GM23248 (cell line): ENCODE data around the gene CFAP157. TPM values are rescaled to one million over a fixed set of nuclear protein-coding genes. Genes with fewer than 3 reads are reported as not detected.
A peak's percentile ranks its signal among the peaks of the same experiment; 100 is the strongest.

ENCODE experiments used
- DNase-seq: peaks from one replicate; pipeline ENCODE4 v3.0.0-alpha.2; 2015
- H2AFZ ChIP-seq: fragments of 200-600 bp; sonication (generic); 2 replicates; pipeline ENCODE4 v1.6.1; 2016; ENCODE audit warnings: antibody characterized with exemption
- H3F3A ChIP-seq: fragments of 200-600 bp; sonication (generic); 2 replicates; pipeline ENCODE4 v1.6.1; 2016; ENCODE audit warnings: mild to moderate bottlenecking, antibody characterized with exemption, mixed run types; ENCODE audit not compliant: insufficient read depth
- H3K27ac ChIP-seq: fragments of 200-600 bp; sonication (generic); 2 replicates; pipeline ENCODE4 v1.5.1; 2016; ENCODE audit warnings: mild to moderate bottlenecking
- H3K27me3 ChIP-seq: fragments of 200-600 bp; sonication (generic); replicated peaks from 2 replicates; pipeline ENCODE4 v1.6.1; 2016; ENCODE audit warnings: mild to moderate bottlenecking; ENCODE audit not compliant: insufficient read depth
- H3K36me3 ChIP-seq: fragments of 200-600 bp; sonication (generic); 2 replicates; pipeline ENCODE4 v1.6.1; 2016; ENCODE audit warnings: low read depth, mild to moderate bottlenecking
- H3K4me1 ChIP-seq: fragments of 200-600 bp; sonication (generic); 2 replicates; pipeline ENCODE4 v1.6.1; 2016; ENCODE audit warnings: mild to moderate bottlenecking; ENCODE audit not compliant: insufficient read depth
- H3K4me2 ChIP-seq: fragments of 200-600 bp; sonication (generic); one replicate; pipeline ENCODE4 v1.6.1; 2016; ENCODE audit warnings: mild to moderate bottlenecking; ENCODE audit not compliant: unreplicated experiment
- H3K4me3 ChIP-seq: fragments of 200-600 bp; sonication (generic); 2 replicates; pipeline ENCODE4 v1.5.1; 2016; ENCODE audit warnings: mild to moderate bottlenecking
- H3K79me2 ChIP-seq: fragments of 200-600 bp; sonication (generic); 2 replicates; pipeline ENCODE4 v1.6.1; 2016; ENCODE audit warnings: mild to moderate bottlenecking; ENCODE audit not compliant: insufficient read depth
- H3K9ac ChIP-seq: fragments of 200-600 bp; sonication (generic); 2 replicates; pipeline ENCODE4 v1.6.1; 2016; ENCODE audit warnings: mild to moderate bottlenecking
- H3K9me2 ChIP-seq: fragments of 200-600 bp; sonication (generic); 2 replicates; pipeline ENCODE4 v1.6.1; 2016; ENCODE audit warnings: mixed run types, mild to moderate bottlenecking, moderate library complexity; ENCODE audit not compliant: insufficient read depth
- H3K9me3 ChIP-seq: fragments of 200-600 bp; sonication (generic); one replicate; pipeline ENCODE4 v1.6.1; 2017; ENCODE audit warnings: low read depth
- H4K20me1 ChIP-seq: fragments of 200-600 bp; sonication (generic); 2 replicates; pipeline ENCODE4 v1.6.0; 2016; ENCODE audit not compliant: insufficient read depth
- EZH2 ChIP-seq: fragments of 200-600 bp; sonication (generic); IDR thresholded peaks from 2 replicates; pipeline ENCODE4 v1.6.1; 2018; ENCODE audit warnings: antibody characterized with exemption, mild to moderate bottlenecking; ENCODE audit not compliant: insufficient read depth, poor library complexity, severe bottlenecking
- EZH2phosphoT487 ChIP-seq: fragments of 200-600 bp; sonication (generic); IDR thresholded peaks from 2 replicates; pipeline ENCODE4 v1.6.1; 2018; ENCODE audit warnings: antibody characterized with exemption, moderate library complexity, mild to moderate bottlenecking, low read depth; ENCODE audit not compliant: insufficient read depth
- WGBS, 2 experiments: methylation state at CpG; one replicate each; pipeline ENCODE4 v1.1.6; 2015 to 2017; ENCODE audit warnings: low lambda C conversion rate in 2 of 2, low coverage in 1 of 2; ENCODE audit errors: missing lambda C conversion rate in 2 of 2; 5-methylcytosine and 5-hydroxymethylcytosine counted together
- in situ Hi-C: fragments of 300-500 bp; cut with MboI; formaldehyde crosslinking; loops from 2 replicates; pipeline ENCODE4 v1.15.0; 2020
- polyA plus RNA-seq: library from polyadenylated mRNA; unstranded; fragments of >200 nt; fragmentation: Nextera tagmentation; extraction: Ambion mirVana; gene quantifications from 2 replicates; pipeline ENCODE4 v1.2.1, GENCODE V29; 2016
- total RNA-seq: library from RNA; depleted of rRNA; stranded (reverse); fragments of >200 nt; shearing (Covaris generic); gene quantifications from 2 replicates; pipeline ENCODE4 v1.2.3, GENCODE V29; 2014

The CFAP157 gene
- total and polyA plus RNA-seq, 2 experiments from 2014 or later, result 0.55 TPM; not detected in 1

DNA sequence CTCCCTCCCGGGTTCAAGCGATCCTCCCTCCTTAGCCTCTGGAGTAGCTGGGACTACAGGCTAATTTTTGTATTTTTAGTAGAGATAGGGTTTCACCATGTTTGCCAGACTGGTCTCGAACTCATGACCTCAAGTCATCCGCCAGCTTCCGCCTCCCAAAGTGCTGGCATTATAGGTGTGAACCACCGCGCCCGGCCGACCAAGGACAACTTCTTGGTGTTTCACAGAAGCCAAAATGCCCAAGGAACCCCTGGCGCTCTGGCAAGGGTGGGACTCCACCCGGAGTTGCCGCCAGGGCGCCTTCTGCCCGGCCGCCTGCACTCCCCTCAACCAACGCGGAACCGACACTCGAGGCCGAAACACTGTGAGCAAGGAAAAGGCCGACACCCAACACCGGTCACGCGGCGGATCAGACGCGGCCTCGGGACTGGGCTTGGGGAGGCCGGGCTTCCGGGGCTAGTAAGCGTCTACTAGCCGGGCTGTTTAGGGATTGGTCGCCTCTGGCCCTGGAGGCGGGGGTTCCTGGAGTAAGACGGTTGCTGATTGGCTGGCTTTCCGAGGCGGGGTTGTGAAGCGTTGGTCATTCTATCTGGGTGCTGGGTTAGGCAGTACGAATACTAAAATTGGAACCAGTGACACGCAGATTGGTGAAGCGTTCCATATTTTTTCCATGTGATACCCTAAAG lies 7.7 kb upstream of the CFAP157 start:
- H3F3A ChIP-seq, result peaks cover 16% of the 10 kb centered on the region; the same call in 1 of the 2 replicates
- no peaks in the 10 kb centered on the region for H3K9me2 ChIP-seq
- H3K79me2 ChIP-seq, result no peaks in the 10 kb centered on the region
- H3K9me3 ChIP-seq, result no peaks in the 10 kb centered on the region
- H3K9ac ChIP-seq, result peak overlapping the region; percentile 79
- peaks cover 14% of the 10 kb centered on the region for H3K4me1 ChIP-seq
- H2AFZ ChIP-seq, result peak overlapping the region; percentile 90
- H3K4me3 ChIP-seq, result peak overlapping the region; percentile 49
- WGBS, 2 experiments, result 10 to 14% methylated on average over 41 of the region's 41 CpGs
- no peak for TF ChIP-seq EZH2phosphoT487
- TF ChIP-seq EZH2, result no peak
- peak overlapping the region; percentile 69 for H3K27ac ChIP-seq
- H3K36me3 ChIP-seq, result no peaks in the 10 kb centered on the region
- DNase-seq, result peak; percentile 99
- in situ Hi-C loops, result no loop called here
- no peaks in the 10 kb centered on the region for H3K27me3 ChIP-seq
- H3K4me2 ChIP-seq, result peak overlapping the region; percentile 67
- no peaks in the 10 kb centered on the region for H4K20me1 ChIP-seq

DNA sequence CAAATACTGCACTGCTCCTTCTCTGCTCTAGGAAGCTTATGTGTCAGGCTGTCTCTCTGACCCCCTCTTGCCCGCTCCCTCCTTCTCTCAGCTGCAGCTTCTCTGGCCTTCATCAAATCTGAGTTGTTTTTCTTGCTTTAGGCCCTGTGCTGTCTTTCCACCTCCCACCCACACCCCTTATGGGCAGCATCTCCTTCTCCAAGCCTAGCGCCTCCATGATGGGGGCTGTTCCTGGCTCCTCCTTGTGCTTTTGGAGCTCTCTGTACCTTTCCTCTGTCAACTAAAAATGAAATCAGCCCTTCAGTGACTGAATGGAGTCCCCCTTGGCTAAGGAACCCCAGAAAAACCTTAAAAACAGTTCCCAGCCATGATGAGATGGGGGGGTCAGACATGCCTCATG lies 6.6 kb upstream of the CFAP157 start:
- TF ChIP-seq EZH2 (no peak), EZH2phosphoT487 (no peak)

DNA sequence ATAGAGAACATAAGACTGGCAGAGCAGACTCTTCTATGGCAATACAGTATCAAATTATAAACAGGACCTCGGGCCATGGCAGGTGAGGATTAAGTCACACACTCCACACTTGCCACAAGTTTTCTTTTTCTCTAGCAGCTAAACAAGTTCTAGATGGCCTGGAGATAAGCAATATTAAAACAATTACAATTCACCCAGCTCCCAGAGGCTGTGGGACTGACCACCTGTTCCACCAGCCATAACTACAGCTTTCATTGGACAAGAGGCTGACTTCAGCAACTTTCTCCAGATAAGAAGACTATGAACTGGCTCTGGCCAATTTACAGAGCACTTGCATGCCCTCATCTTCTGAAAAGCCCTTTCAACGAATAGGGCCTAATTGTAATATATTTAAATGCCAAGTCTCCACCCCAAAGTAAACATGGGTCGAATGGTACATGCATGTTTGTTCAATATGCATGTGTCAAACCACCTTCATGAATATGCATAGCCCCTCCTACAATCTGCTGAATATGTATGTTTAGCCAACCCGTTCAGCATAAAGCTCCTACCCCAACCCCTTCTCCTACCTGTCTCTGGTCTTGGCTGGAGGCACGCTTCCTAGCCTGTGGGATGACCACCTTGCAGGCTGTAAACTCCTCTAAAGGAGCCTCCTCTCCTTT lies 6.1 kb upstream of the CFAP157 start:
- no peaks in the 10 kb centered on the region for H3K36me3 ChIP-seq
- no peak overlapping the region for H3K9ac ChIP-seq
- no peaks in the 10 kb centered on the region for H4K20me1 ChIP-seq
- no peak for DNase-seq
- peaks cover 4% of the 10 kb centered on the region for H3K4me1 ChIP-seq
- no peaks in the 10 kb centered on the region for H3K9me2 ChIP-seq
- no peak overlapping the region for H3K4me3 ChIP-seq
- in situ Hi-C loops, result no loop called here
- H3F3A ChIP-seq, result peaks cover 8% of the 10 kb centered on the region; the same call in 1 of the 2 replicates
- H3K9me3 ChIP-seq, result no peaks in the 10 kb centered on the region
- WGBS, 2 experiments, result 81 to 82% methylated on average over 5 of the region's 5 CpGs
- TF ChIP-seq EZH2phosphoT487 (no peak), EZH2 (no peak)
- H3K79me2 ChIP-seq, result no peaks in the 10 kb centered on the region
- no peak overlapping the region for H3K27ac ChIP-seq
- H3K4me2 ChIP-seq, result no peak overlapping the region
- H3K27me3 ChIP-seq, result no peaks in the 10 kb centered on the region
- no peak overlapping the region for H2AFZ ChIP-seq

More for the DNA sequence above, 6.6 kb upstream of the CFAP157 start:
- no peak for DNase-seq
- Histone ChIP-seq H3K9ac (no peak overlapping the region), H3K9me2 (no peaks in the 10 kb centered on the region), H3K4me1 (peaks cover 10% of the 10 kb centered on the region), H3K27me3 (no peaks in the 10 kb centered on the region), H3K79me2 (no peaks in the 10 kb centered on the region), H4K20me1 (no peaks in the 10 kb centered on the region), H3K4me3 (no peak overlapping the region), H2AFZ (no peak overlapping the region), H3K4me2 (no peak overlapping the region), H3F3A (peaks cover 12% of the 10 kb centered on the region; the same call in 1 of the 2 replicates), H3K36me3 (no peaks in the 10 kb centered on the region), H3K9me3 (no peaks in the 10 kb centered on the region), H3K27ac (no peak overlapping the region)
- in situ Hi-C loops, result no loop called here
- WGBS, 2 experiments, result 94 to 96% methylated on average over 2 of the region's 2 CpGs

DNA sequence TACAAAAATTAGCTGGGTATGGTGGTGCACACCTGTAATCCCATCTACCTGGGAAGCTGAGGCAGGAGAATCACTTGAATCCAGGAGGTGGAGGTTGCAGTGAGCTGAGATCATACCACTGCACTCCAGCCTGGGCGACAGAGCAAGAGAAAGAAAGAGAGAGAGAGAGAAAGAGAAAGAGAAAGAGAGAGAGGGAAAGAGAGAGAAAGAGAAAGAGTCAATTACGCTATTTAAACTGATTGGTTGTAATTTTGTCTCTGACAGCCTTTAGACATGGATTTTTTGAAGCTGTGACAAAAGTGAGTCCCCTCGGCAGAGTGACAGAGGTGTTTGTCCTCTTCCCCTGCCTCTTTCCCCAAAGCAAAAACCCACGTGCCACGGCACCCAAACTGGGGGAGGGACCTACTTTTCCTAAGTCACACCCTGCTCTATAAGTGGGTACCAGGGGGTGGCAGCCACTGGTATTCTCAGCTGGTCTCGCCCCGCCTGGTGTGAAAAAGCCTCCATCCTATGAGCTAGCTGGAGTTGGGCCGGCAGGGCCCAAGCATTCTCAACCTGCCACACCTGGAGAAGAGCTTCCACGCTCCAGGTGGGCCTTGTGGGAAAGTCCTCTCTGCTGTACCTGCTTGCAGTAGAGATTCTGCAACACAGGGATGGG lies 3.4 kb upstream of the CFAP157 start:
- DNase-seq, result no peak
- in situ Hi-C loops, result no loop called here
- WGBS, 2 experiments, result 66 to 69% methylated on average over 9 of the region's 9 CpGs
- no peaks in the 10 kb centered on the region for H3K9me2 ChIP-seq
- TF ChIP-seq EZH2phosphoT487 (no peak), EZH2 (no peak)
- no peaks in the 10 kb centered on the region for H3K79me2 ChIP-seq
- H3K36me3 ChIP-seq, result no peaks in the 10 kb centered on the region
- no peaks in the 10 kb centered on the region for H4K20me1 ChIP-seq
- no peak overlapping the region for H3K27ac ChIP-seq
- no peak overlapping the region for H3K9ac ChIP-seq
- H2AFZ ChIP-seq, result no peak overlapping the region
- H3K9me3 ChIP-seq, result no peaks in the 10 kb centered on the region
- no peak overlapping the region for H3K4me3 ChIP-seq
- no peaks in the 10 kb centered on the region for H3K4me1 ChIP-seq
- no peak overlapping the region for H3K4me2 ChIP-seq
- no peaks in the 10 kb centered on the region; the same call in 1 of the 2 replicates for H3F3A ChIP-seq
- no peaks in the 10 kb centered on the region for H3K27me3 ChIP-seq
